Measurements from ENCODE around the gene IRF6. TPM values are rescaled to one million over a fixed set of nuclear protein-coding genes. Genes with fewer than 3 reads are reported as not detected.

Gene IRF6
- total and polyA plus RNA-seq, 2 of the 8 experiments (the other 6 are each of a cell fraction or from before 2014, with no cell fraction given): 9.6 to 13.4 TPM

- Histone ChIP-seq H4K20me1 (replicated peaks in 1 of 2; ENCODE audit: control insufficient read depth in 1 of 2, insufficient read depth in 2 of 2, low read length in 2 of 2) (no peaks in the 10 kb centered on the region), H3K4me2 (ENCODE audit: insufficient read depth in 1 of 2, low read depth in 2 of 2, low read length in 2 of 2) (no peak overlapping the region), H2AFZ (ENCODE audit: low read length) (no peak overlapping the region), H4K5ac (ENCODE audit: insufficient read length, low read depth, low read length) (no peak overlapping the region), H3K79me1 (ENCODE audit: low read depth, low read length) (no peaks in the 10 kb centered on the region), H3K18ac (ENCODE audit: extremely low read depth, low read length) (no peak overlapping the region), H3K27ac (ENCODE audit: low read depth, low read length) (no peak overlapping the region), H3K36me3 (ENCODE audit: control insufficient read depth in 2 of 4, insufficient read depth in 4 of 4, low read length in 3 of 4) (no peaks in the 10 kb centered on the region), H3K14ac (ENCODE audit: insufficient read length) (no peak overlapping the region), H2BK20ac (ENCODE audit: low read length) (no peak overlapping the region), H3K79me2 (ENCODE audit: control insufficient read depth in 1 of 2, insufficient read depth in 2 of 2, low read length in 2 of 2) (no peaks in the 10 kb centered on the region), H3K56ac (replicated peaks; ENCODE audit: insufficient read length, low read depth, low read length) (no peak overlapping the region), H3K27me3 (replicated peaks in 1 of 4; ENCODE audit: control insufficient read depth in 3 of 4, extremely low read depth in 1 of 4, insufficient read depth in 3 of 4, low read length in 3 of 4) (peaks cover 0 to 3% (median 0%) of the 10 kb centered on the region in 4 experiments; a peak in 1 of 7 replicates), H2BK120ac (replicated peaks; ENCODE audit: low read depth, low read length) (no peak overlapping the region), H2BK15ac (ENCODE audit: low read length) (no peak overlapping the region), H3K9me3 (ENCODE audit: insufficient read depth in 2 of 2, low read depth in 1 of 2, low read length in 1 of 2) (no peaks in the 10 kb centered on the region), H2AK5ac (ENCODE audit: low read depth, low read length) (no peak overlapping the region), H3K4ac (replicated peaks; ENCODE audit: insufficient read length, low read depth, low read length) (no peak overlapping the region), H3K4me3 (ENCODE audit: extremely low read depth in 1 of 4, insufficient read depth in 2 of 4, low read depth in 3 of 4, low read length in 4 of 4) (no peak overlapping the region), H4K91ac (replicated peaks; ENCODE audit: insufficient read length, low read length) (no peak overlapping the region), H3K9ac (replicated peaks in 1 of 4; ENCODE audit: extremely low read depth in 1 of 4, low read depth in 3 of 4, low read length in 3 of 4) (no peak overlapping the region), H2BK12ac (ENCODE audit: low read depth, low read length) (no peak overlapping the region), H2BK5ac (ENCODE audit: low read depth, low read length) (no peak overlapping the region), H3K23me2 (ENCODE audit: low read depth, low read length) (no peaks in the 10 kb centered on the region), H3K4me1 (replicated peaks in 1 of 4; ENCODE audit: control insufficient read depth in 3 of 4, insufficient read depth in 4 of 4, low read length in 3 of 4) (no peaks in the 10 kb centered on the region), H3K23ac (ENCODE audit: insufficient read length) (no peak overlapping the region), H4K8ac (ENCODE audit: extremely low read depth, insufficient read depth, low read length) (no peak overlapping the region)
- DNase-seq (ENCODE audit: low read depth in 1 of 2, low spot score in 2 of 2): no peak
- no peak for FAIRE-seq
- ChIA-PET POLR2A (ENCODE audit: partially characterized antibody) (no interaction called here), CTCF (ENCODE audit: partially characterized antibody) (interaction anchor here (0.8 to 4.4 kb wide), 5 partner anchors 8 to 103 kb away, joined by 3 to 22 read pairs (median 3); no protein-coding TSS in a partner anchor)
- WGBS, 2 experiments (ENCODE audit: extremely low coverage in 1 of 2, insufficient coverage in 1 of 2, insufficient read length in 1 of 2, insufficient replicate concordance in 2 of 2, low coverage in 1 of 2, low lambda C conversion rate in 2 of 2, missing lambda C conversion rate in 1 of 2): 78% methylated on average over 5 of the region's 5 CpGs; no CpG with 5 or more reads in 1 of the 2 experiments
- TF ChIP-seq, protein P1, sequence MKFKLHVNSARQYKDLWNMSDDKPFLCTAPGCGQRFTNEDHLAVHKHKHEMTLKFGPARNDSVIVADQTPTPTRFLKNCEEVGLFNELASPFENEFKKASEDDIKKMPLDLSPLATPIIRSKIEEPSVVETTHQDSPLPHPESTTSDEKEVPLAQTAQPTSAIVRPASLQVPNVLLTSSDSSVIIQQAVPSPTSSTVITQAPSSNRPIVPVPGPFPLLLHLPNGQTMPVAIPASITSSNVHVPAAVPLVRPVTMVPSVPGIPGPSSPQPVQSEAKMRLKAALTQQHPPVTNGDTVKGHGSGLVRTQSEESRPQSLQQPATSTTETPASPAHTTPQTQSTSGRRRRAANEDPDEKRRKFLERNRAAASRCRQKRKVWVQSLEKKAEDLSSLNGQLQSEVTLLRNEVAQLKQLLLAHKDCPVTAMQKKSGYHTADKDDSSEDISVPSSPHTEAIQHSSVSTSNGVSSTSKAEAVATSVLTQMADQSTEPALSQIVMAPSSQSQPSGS (IDR thresholded peaks at IDR 0.05; ENCODE audit: low read length): no peak
- no peak for TF ChIP-seq SP4 (IDR thresholded peaks at IDR 0.05; ENCODE audit: low read length)
- no peak for TF ChIP-seq MAFK (IDR thresholded peaks at IDR 0.05; ENCODE audit: low read depth, low read length)
- TF ChIP-seq E2F6 (IDR thresholded peaks at IDR 0.05): no peak
- no peak for TF ChIP-seq CEBPB (IDR thresholded peaks at IDR 0.05; ENCODE audit: low read depth, low read length)
- TF ChIP-seq, protein P2, sequence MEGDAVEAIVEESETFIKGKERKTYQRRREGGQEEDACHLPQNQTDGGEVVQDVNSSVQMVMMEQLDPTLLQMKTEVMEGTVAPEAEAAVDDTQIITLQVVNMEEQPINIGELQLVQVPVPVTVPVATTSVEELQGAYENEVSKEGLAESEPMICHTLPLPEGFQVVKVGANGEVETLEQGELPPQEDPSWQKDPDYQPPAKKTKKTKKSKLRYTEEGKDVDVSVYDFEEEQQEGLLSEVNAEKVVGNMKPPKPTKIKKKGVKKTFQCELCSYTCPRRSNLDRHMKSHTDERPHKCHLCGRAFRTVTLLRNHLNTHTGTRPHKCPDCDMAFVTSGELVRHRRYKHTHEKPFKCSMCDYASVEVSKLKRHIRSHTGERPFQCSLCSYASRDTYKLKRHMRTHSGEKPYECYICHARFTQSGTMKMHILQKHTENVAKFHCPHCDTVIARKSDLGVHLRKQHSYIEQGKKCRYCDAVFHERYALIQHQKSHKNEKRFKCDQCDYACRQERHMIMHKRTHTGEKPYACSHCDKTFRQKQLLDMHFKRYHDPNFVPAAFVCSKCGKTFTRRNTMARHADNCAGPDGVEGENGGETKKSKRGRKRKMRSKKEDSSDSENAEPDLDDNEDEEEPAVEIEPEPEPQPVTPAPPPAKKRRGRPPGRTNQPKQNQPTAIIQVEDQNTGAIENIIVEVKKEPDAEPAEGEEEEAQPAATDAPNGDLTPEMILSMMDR (IDR thresholded peaks at IDR 0.05; ENCODE audit: control extremely low read depth in 1 of 3, insufficient read depth in 1 of 3, low read depth in 1 of 3, low read length in 3 of 3): no peak
- no peak for TF ChIP-seq SUZ12 (IDR thresholded peaks at IDR 0.05; ENCODE audit: low read length)
- TF ChIP-seq BACH1 (IDR thresholded peaks at IDR 0.05; ENCODE audit: low read length): no peak
Measured at GRCh38 chr1:209756615-209757445, 49.1 kb downstream of the IRF6 start.

Measured in H1 (cell line).